Erythroblast (primary cell): ENCODE results near the gene IL16.

Experiments used
- GATA1 ChIP-seq: IDR thresholded peaks from 2 replicates; pipeline ENCODE4 v1.6.1; 2011; ENCODE audit warnings: low read depth, mild to moderate bottlenecking, control low read depth, low read length, moderate library complexity
- POLR2A ChIP-seq: IDR thresholded peaks from 2 replicates; pipeline ENCODE4 v1.6.1; 2011; ENCODE audit warnings: mild to moderate bottlenecking, low read length

DNA sequence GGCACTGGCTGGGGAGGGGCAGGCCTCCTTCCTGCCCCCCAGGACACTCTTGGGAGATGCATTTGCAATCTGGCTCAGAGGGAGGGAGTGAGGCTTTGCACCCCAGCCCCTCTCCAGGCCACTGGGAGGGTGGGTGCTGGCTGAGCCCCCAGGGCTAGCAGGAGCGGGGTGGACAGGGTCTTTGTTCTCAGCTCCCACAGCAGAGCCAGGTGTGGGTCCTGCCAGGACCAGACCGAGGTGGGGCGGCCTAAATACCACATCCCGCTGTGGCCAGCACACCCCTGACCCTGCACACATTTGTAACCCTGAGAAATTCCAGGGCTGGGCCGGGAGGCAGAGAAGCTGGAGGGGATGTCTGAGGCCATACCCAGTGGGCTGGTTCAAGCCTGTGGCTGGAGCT is 86.2 kb downstream of the IL16 start:
- TF ChIP-seq POLR2A: no peak
- TF ChIP-seq GATA1: no peak
